IMR-90 (cell line): ENCODE measurements around the gene PPP4C. TPM values are rescaled to one million over a fixed set of nuclear protein-coding genes. Genes with fewer than 3 reads are reported as not detected.

Experiments
- ATAC-seq: fragments of 200-7000 bp; cut with Tn5 transposase; 2 replicates; pipeline ENCODE4 v1.9.1; 2020; ENCODE audit warnings: low read depth, mild to moderate bottlenecking, moderate library complexity
- BruUV-seq: library from RNA; stranded (reverse); fragments of 400-500 nt; replicated peaks from 2 replicates; lab custom pipeline; 2021; lab: Mats Ljungman, UMichigan
- CTCF ChIA-PET: fragments of 300-600 bp; formaldehyde crosslinking; extraction: SDS; loops from one replicate; lab custom pipeline; 2021; ENCODE audit warnings: antibody characterized with exemption; lab: Yijun Ruan, JAX
- POLR2A ChIA-PET: fragments of 300-600 bp; sonication (Branson Sonifier 250); formaldehyde crosslinking; loops from one replicate; lab custom pipeline; 2022; ENCODE audit warnings: antibody characterized with exemption; ENCODE audit not compliant: unreplicated experiment; lab: Charles Lee
- DNase-seq: peaks from one replicate; pipeline ENCODE4 v3.0.0; 2013
- H2AFZ ChIP-seq: replicated peaks from 2 replicates; pipeline ENCODE3; 2013; ENCODE audit warnings: low read length, mild to moderate bottlenecking; ENCODE audit not compliant: poor library complexity
- H2AK5ac ChIP-seq: 2 replicates; pipeline ENCODE4 v1.6.1; 2013; ENCODE audit warnings: low read depth, low read length, inconsistent platforms
- H2AK9ac ChIP-seq: replicated peaks from 2 replicates; pipeline ENCODE3; 2013; ENCODE audit warnings: mild to moderate bottlenecking, low read depth, low read length, moderate library complexity; ENCODE audit not compliant: poor library complexity
- H2BK120ac ChIP-seq: 2 replicates; pipeline ENCODE4 v1.6.1; 2013; ENCODE audit warnings: low read depth, low read length, inconsistent platforms
- H2BK15ac ChIP-seq: 3 replicates; pipeline ENCODE4 v1.6.1; 2013; ENCODE audit warnings: low read depth, low read length, inconsistent platforms
- H2BK20ac ChIP-seq: 2 replicates; pipeline ENCODE4 v1.6.1; 2013; ENCODE audit warnings: low read depth, mild to moderate bottlenecking, inconsistent platforms, low read length, moderate library complexity
- H2BK5ac ChIP-seq: 2 replicates; pipeline ENCODE4 v1.6.1; 2013; ENCODE audit warnings: mild to moderate bottlenecking, low read depth, low read length, inconsistent platforms; ENCODE audit not compliant: poor library complexity, severe bottlenecking
- H3K14ac ChIP-seq: replicated peaks from 2 replicates; pipeline ENCODE4 v1.6.1; 2013; ENCODE audit warnings: low read depth, low read length, inconsistent platforms
- H3K18ac ChIP-seq: 2 replicates; pipeline ENCODE4 v1.6.1; 2013; ENCODE audit warnings: low read depth, low read length, control low read depth
- H3K23ac ChIP-seq: 2 replicates; pipeline ENCODE4 v1.6.1; 2013; ENCODE audit warnings: low read depth, low read length, inconsistent platforms
- H3K27ac ChIP-seq: 2 replicates; pipeline ENCODE4 v1.5.1; 2013; ENCODE audit warnings: mild to moderate bottlenecking, control low read depth, low read length; ENCODE audit not compliant: insufficient read depth
- H3K27me3 ChIP-seq: 2 replicates; pipeline ENCODE4 v1.6.1; 2013; ENCODE audit warnings: low read length; ENCODE audit not compliant: control insufficient read depth, insufficient read depth
- H3K36me3 ChIP-seq: 2 replicates; pipeline ENCODE4 v1.6.1; 2013; ENCODE audit warnings: low read length, mixed read lengths; ENCODE audit not compliant: control insufficient read depth, insufficient read depth
- H3K4ac ChIP-seq: 2 replicates; pipeline ENCODE4 v1.6.1; 2013; ENCODE audit warnings: low read depth, low read length, inconsistent platforms
- H3K4me1 ChIP-seq: 2 replicates; pipeline ENCODE4 v1.6.1; 2013; ENCODE audit warnings: low read length, mixed read lengths; ENCODE audit not compliant: control insufficient read depth, insufficient read depth
- H3K4me2 ChIP-seq: 2 replicates; pipeline ENCODE4 v1.6.1; 2013; ENCODE audit warnings: low read depth, mild to moderate bottlenecking, control low read depth, low read length, moderate library complexity
- H3K4me3 ChIP-seq: 2 replicates; pipeline ENCODE4 v1.5.1; 2013; ENCODE audit warnings: low read depth, mild to moderate bottlenecking, control low read depth, low read length, moderate library complexity; ENCODE audit not compliant: insufficient read depth
- H3K56ac ChIP-seq: 2 replicates; pipeline ENCODE4 v1.6.1; 2013; ENCODE audit warnings: low read length, inconsistent platforms; ENCODE audit not compliant: insufficient read depth; ENCODE audit errors: extremely low read depth
- H3K79me1 ChIP-seq, 2 experiments: 2 replicates each; pipeline ENCODE4 v1.6.1; 2013; ENCODE audit warnings: low read length in 2 of 2, inconsistent platforms in 1 of 2, low read depth in 1 of 2
- H3K9ac ChIP-seq: 2 replicates; pipeline ENCODE4 v1.6.1; 2013; ENCODE audit warnings: low read depth, low read length, control low read depth
- H3K9me1 ChIP-seq: 2 replicates; pipeline ENCODE4 v1.6.1; 2013; ENCODE audit warnings: low read length, inconsistent platforms; ENCODE audit not compliant: insufficient read depth
- H3K9me3 ChIP-seq: 2 replicates; pipeline ENCODE4 v1.6.1; 2013; ENCODE audit warnings: low read length; ENCODE audit not compliant: control insufficient read depth, insufficient read depth
- H4K20me1 ChIP-seq: 2 replicates; pipeline ENCODE4 v1.6.1; 2013; ENCODE audit warnings: low read length, inconsistent platforms; ENCODE audit not compliant: insufficient read depth
- H4K5ac ChIP-seq: 2 replicates; pipeline ENCODE4 v1.6.1; 2013; ENCODE audit warnings: mild to moderate bottlenecking, low read depth, low read length, control low read depth
- H4K8ac ChIP-seq, 2 experiments: 2 replicates each; pipeline ENCODE4 v1.6.1; 2013; ENCODE audit warnings: low read depth in 2 of 2, low read length in 2 of 2, control low read depth in 1 of 2, inconsistent platforms in 1 of 2
- H4K91ac ChIP-seq: 2 replicates; pipeline ENCODE4 v1.6.1; 2013; ENCODE audit warnings: low read depth, low read length, inconsistent platforms; ENCODE audit not compliant: insufficient read depth
- BHLHE40 ChIP-seq: fragments of 150-350 bp; IDR thresholded peaks from 2 replicates; pipeline ENCODE4 v1.6.1; 2016; ENCODE audit warnings: mild to moderate bottlenecking, low read depth, low read length
- CEBPB ChIP-seq: IDR thresholded peaks from 2 replicates; pipeline ENCODE4 v1.6.1; 2012; ENCODE audit warnings: low read depth, low read length, improper control_type of control experiment
- CHD1 ChIP-seq: IDR thresholded peaks from 2 replicates; pipeline ENCODE4 v1.6.1; 2012; ENCODE audit warnings: low read depth, low read length, improper control_type of control experiment
- MAFK ChIP-seq: IDR thresholded peaks from 2 replicates; pipeline ENCODE4 v1.6.1; 2012; ENCODE audit warnings: low read depth, low read length, improper control_type of control experiment
- whole genome bisulfite sequencing, 2 experiments: methylation state at CpG; one replicate each; pipeline versions ENCODE4 v1.1.5 to v1.1.7; 2013; ENCODE audit warnings: missing lambda C conversion rate in 2 of 2; ENCODE audit not compliant: insufficient read length in 1 of 2; ENCODE audit errors: extremely low coverage in 2 of 2; 5-methylcytosine and 5-hydroxymethylcytosine counted together
- dilution Hi-C: fragments of 300-500 bp; cut with HindIII; formaldehyde crosslinking; loops from one replicate; pipeline ENCODE4 v1.14.3; 2018; ENCODE audit warnings: low sequenced_read_pairs; ENCODE audit not compliant: unreplicated experiment
- in situ Hi-C: fragments of 300-500 bp; cut with MboI; formaldehyde crosslinking; loops from 3 replicates; pipeline ENCODE4 v1.14.3; 2019; ENCODE audit warnings: low sequenced_read_pairs, inconsistent platforms, mixed read lengths
- intact Hi-C: fragments of 100-400 bp; cut with micrococcal nuclease; formaldehyde crosslinking; loops from 2 replicates; pipeline ENCODE4 v1.10.0; 2022
- polyA plus RNA-seq, 3 experiments: library from polyadenylated mRNA; depleted of rRNA; stranded (reverse); fragments of >200 nt; gene quantifications; 2 replicates each; pipeline ENCODE4 v1.2.3, GENCODE V29; 2012; ENCODE audit warnings: low replicate concordance in 1 of 3
- total RNA-seq: library from RNA; depleted of rRNA; stranded (reverse); fragments of >200 nt; gene quantifications from 2 replicates; pipeline ENCODE4 v1.2.3, GENCODE V29; 2012
- TF ChIP-seq, protein P1 (sequence below): fragments of 150-350 bp; IDR thresholded peaks from 2 replicates; pipeline ENCODE4 v1.6.1; 2017; ENCODE audit warnings: mild to moderate bottlenecking, antibody characterized with exemption, low read length, low read depth

PPP4C gene
- total and polyA plus RNA-seq, 2 of the 4 experiments (the other 2 are of a cell fraction) = 200 to 209 TPM

DNA sequence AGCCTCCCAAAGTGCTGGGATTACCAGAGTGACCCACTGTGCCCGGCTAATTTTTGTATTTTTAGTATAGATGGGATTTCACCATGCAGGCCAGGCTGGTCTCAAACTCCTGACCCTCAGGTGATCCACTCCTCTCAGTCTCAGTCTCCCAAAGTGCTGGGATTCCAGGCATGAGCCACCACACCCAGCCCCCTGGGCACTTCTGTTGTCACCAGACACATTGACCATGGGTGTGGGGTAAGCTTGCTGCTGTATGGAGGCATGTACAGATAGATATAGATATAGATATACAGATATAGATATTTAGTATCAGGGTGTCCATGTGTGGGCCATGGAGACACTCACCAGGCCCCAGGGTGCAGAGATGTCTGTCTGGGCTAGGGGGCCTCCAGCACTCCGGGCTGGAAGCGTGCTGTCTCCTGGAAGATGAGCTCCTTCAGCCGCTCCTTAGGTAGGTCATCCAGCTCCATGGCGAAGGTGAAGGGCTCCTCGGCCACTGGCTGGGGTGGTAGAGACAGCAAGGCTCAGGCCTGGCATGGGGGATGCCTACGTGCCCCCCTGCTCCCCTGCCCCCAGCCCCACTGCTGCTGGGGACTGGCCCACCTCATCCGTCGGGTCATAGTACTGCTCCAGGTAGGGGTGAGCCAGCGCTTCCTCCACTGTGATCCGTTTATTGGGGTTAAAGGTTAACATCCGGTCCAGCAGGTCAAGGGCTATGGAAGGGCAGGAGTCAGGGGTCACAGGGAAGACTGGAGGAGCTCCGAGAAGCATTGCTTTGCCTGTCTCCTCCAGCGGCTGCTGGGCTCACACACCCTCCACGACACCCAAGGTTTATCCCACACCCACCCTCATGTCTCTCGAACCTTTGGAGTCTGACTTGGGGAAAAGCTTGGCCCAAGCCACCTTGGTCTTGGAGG, 40.8 kb downstream of the PPP4C start:
- no peak overlapping the region for H2BK15ac ChIP-seq
- H3K9me1 ChIP-seq = peaks cover 3% of the 10 kb centered on the region; the same call in 1 of the 2 replicates
- no peak overlapping the region for H3K56ac ChIP-seq
- H2AFZ ChIP-seq = no peak overlapping the region
- no peak overlapping the region for H3K9ac ChIP-seq
- H2AK9ac ChIP-seq = no peak overlapping the region
- no peak overlapping the region for H2BK120ac ChIP-seq
- in situ Hi-C loops (no loop called here), intact Hi-C loops (no loop called here), dilution Hi-C loops (no loop called here)
- no peak overlapping the region for H3K18ac ChIP-seq
- ATAC-seq (no peak), DNase-seq (no peak)
- no peaks in the 10 kb centered on the region for H4K20me1 ChIP-seq
- H3K4ac ChIP-seq = no peak overlapping the region
- H4K5ac ChIP-seq = no peak overlapping the region
- no peak overlapping the region for H3K23ac ChIP-seq
- H3K4me2 ChIP-seq = no peak overlapping the region
- no peaks in the 10 kb centered on the region for H3K9me3 ChIP-seq
- H3K27ac ChIP-seq = no peak overlapping the region
- no peak overlapping the region for H4K8ac ChIP-seq
- 84% methylated on average over 6 of the region's 16 CpGs; no CpG with 5 or more reads in 1 of the 2 experiments for WGBS, 2 experiments
- no TSS peak for BruUV-seq
- no peaks in the 10 kb centered on the region for H3K27me3 ChIP-seq
- H3K4me3 ChIP-seq = no peak overlapping the region
- H3K79me1 ChIP-seq = peaks cover 0 to 4% of the 10 kb centered on the region in 2 experiments; a peak in 2 of 4 replicates
- ChIA-PET POLR2A (no interaction called here), CTCF (no interaction called here)
- H3K36me3 ChIP-seq = peaks cover 47% of the 10 kb centered on the region
- TF ChIP-seq MAFK (no peak), CEBPB (no peak), CHD1 (no peak), BHLHE40 (no peak)
- TF ChIP-seq, protein P1, sequence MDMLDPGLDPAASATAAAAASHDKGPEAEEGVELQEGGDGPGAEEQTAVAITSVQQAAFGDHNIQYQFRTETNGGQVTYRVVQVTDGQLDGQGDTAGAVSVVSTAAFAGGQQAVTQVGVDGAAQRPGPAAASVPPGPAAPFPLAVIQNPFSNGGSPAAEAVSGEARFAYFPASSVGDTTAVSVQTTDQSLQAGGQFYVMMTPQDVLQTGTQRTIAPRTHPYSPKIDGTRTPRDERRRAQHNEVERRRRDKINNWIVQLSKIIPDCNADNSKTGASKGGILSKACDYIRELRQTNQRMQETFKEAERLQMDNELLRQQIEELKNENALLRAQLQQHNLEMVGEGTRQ = no peak
- H2BK5ac ChIP-seq = no peak overlapping the region
- no peak overlapping the region for H2AK5ac ChIP-seq
- H2BK20ac ChIP-seq = no peak overlapping the region
- H3K14ac ChIP-seq = no peak overlapping the region
- H3K4me1 ChIP-seq = peaks cover 3% of the 10 kb centered on the region
- H4K91ac ChIP-seq = no peak overlapping the region
